OCI-M2 (cell line): ENCODE measurements around the gene PLCB4.

Source experiments
- DNase-seq: peaks from one replicate; lab custom pipeline; 2025; ENCODE audit not compliant: unreplicated experiment; lab: John Stamatoyannopoulos, UW

PLCB4 gene

DNA sequence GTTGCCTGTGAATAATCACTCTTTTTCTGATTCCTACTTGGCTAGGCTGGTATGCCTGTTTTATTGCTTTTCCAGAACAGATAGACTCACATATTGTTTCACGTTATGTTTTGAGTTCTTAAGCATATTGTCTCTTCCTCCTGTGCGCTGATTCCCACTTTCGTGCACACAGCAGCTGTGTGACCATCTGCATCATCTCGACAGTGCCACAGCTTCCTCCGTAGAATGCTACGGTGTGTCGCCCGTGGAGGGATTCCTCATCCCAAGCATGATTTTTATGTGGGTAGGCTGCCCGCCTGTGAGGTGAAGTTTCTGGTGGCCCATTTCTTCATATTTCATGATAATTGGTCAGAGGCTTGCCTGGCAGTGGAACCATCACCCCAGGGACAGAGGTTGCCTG is 31.8 kb downstream of the PLCB4 start:
- no peak for DNase-seq

DNA sequence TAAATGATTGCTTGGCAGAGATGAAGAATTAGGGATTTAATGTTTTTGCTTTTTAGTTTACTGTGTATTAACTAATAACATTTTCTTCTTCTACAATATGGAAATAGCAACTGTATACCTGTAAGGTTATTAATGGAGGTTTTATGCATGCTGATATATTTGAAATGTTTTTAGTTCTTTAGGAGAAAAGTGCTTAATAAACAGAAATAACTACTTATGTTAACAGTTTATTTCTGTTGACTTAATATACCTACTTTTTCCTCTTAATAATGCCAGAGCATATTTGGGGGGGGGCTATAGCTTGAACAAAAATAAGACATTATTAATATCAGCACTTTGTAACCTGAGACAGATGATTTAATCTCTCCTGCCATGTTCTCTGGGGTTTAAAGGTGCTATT is 33.6 kb downstream of the PLCB4 start:
- DNase-seq, result no peak

DNA sequence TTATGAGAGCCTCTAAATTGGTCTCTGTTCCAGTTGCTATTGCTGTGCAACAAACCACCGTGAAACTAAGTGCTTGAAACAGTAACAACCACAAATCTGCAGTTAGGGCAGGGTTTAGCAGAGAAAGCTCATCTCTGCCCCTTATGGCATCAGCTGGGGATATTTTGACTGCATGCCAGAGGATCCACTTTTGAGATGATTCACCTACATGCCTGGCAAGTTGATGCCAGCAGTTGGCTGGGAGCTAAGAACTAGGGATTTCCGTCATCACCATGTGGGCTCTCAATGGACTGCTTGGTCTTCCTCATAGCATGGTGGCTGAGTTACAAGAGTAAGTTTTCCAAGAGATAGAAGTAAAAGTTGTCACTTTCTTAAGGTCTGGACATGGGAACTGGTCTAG is 35.1 kb downstream of the PLCB4 start:
- DNase-seq, result no peak

DNA sequence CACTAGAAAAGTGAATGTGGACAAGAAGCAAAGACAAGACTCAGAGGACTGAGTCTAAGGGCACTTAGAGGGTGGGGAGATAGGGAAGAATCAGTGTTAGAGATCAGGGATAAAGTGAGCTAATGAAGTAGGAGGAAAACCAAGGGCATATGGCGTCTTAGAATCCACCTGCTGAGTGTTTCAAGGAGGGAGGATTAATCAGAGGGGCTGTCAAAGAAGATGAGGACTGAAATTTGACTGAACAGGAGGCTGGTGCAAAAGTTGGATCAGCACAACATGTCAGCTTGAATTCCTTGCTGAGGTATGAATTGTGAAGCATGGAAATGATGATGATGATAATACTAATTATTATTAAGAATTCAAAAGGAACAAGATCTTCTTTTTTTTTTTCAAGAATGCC is 39.4 kb downstream of the PLCB4 start:
- no peak for DNase-seq

DNA sequence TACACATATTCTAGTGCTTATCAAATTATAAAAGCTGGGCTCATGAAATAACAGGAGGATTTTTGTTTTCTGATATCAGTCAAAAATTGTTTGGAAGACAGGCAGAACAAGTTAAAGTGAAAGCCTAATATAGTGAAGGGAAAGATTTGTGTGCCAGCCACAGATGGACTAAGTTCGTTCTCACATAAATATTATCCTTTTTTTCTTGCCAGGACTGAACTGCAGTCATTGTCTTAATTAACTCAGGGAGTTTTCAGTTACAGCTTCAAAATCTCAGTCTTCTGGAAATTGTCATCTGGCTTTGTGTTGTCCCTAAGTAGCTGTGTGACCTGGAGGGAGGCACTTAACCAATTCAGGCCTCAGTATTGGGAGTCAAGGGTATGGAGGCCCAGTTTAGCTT is 40.7 kb downstream of the PLCB4 start:
- DNase-seq, result no peak

DNA sequence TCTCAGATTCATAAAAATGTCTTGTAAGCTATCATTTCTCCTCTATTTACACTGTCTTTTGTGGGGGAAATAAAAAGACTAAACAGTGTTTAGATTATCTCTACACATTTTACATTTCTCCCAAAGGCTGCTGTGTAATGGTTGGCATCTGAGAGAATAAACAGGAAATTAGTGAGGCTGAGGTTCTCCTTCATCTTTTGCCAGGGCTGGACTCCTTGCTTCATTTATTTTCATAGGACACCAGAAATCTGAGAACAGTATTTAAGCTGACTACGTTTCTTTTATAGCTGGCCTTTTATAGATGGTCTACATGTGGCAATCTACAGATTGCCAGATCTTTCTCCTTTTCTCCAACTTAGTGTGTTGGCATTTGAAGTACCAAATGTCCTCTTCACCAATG is 41.5 kb downstream of the PLCB4 start:
- no peak for DNase-seq

DNA sequence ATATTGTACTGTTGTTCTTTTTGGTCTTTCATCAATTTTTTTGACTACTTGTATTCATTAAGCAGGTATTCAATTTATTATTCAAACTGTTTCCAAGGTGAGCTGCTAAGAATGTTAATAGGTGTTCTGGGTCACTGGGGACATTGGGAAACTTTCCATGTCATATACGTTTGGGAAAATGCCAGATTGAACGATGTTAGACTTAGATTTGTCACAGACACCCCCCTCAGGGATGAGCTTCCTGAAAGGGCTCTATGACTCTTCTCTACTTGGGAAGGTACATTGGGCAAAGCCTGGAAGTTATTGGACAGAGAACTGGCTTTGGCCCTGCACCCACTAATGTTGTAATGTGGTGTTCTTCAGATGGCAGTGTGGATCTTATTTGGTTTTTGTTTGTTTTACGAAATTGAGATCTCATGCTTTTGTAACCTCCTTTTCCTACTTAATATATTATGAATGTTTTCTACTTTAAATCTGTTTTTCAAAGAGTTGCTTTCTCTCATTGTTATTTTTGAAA is 42.1 kb downstream of the PLCB4 start:
- no peak for DNase-seq

DNA sequence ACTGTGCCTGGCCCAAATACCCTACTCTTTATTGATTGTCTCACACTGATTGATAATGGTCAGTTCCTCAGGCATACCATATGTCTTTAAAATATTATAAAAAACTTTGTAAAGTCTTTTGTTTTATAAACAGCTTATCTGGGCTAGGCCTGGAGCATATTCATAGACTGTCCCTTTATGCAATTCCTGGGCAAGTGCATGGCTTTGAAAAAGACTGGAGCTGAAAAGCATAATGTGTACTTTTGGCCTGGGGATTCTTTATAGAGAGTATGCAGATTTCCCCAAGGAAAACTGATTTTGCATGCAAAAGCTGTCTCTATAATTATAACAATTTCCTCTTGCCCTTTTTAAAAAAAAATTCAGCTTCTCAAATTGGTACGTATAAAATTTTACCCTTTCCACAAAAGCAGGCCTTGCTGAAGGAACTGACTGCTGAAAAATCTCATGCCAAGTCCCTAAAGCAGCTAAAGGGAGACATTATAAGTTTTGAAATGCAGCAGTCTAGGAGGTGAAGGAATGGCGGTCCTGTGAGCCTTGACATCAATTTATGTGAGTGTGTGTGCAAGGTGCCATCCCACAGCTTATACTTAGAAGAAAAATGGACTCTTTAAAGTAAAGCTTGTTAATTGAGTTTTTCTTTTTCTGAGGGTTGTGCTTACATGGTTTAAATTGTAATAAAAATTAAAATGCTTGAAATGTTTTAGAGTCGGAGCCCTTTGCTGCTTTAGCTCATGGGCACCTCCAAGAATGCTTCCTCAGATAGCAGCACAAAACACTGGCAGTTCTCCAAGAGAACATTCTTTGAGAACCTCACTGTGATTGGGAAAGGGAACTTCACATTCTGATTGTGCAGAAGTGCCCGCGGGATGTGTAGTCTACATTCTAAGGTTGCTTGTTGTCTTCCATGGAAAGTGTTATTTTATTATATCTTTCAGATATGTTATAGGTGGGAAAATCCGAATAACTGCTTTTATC is 43.9 kb downstream of the PLCB4 start:
- DNase-seq, result no peak

DNA sequence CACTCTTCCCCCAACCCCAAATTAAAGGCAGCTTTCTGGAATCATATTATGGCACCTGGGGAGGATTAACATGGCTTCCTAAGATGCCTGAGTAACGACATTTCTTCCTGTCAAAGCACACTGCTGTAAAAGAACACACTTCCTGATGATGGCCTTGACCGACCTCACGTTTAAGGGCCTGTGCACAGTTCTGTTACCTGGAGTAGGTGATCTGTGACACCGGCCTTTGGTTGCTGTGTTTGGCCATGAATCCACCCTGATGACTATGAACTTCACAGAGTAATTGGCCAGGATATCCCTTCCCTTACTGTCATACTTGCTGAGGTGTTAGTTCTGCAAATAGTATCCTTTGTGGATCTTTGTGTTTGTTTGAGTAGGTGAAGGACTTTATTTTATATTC is 45.8 kb downstream of the PLCB4 start:
- DNase-seq, result no peak

DNA sequence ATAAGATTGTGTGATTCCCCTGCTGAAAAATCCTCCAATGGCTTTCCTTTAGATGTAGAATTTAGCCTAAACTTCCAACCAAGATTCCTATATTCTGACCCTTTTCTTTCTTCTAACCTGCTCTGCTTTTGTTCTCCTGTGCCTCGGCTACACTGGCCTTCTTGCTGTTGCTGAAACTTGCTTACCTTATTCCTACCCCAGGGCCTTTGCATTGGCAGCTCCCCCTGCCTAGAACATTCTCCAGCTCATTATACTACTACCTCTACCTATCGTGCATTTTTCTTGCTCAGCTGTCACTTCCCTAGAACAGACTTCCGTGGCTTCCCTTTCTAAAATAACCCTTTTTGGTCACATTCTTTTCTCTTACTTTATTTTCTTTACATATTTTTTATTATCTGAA is 48.7 kb downstream of the PLCB4 start:
- DNase-seq, result no peak

DNA sequence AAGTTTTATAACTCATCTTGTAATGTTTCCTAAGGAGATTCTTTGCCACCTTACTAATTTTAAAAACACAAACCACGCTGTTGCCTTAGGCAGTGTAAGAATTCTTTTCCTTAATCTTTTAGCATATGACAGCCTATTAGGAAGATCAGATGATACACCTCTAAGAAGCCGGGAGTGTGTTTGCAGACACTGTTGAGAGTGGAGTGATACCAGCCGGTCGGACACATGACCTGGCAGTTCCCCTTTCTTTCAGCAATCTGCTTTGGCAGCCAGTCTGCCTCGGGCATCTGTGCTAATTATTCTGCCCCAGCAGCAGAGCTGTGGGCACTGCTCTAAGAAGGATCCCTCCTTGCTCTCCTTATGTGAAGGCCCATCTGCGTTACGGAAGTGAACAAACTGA is 50.9 kb downstream of the PLCB4 start:
- no peak for DNase-seq

DNA sequence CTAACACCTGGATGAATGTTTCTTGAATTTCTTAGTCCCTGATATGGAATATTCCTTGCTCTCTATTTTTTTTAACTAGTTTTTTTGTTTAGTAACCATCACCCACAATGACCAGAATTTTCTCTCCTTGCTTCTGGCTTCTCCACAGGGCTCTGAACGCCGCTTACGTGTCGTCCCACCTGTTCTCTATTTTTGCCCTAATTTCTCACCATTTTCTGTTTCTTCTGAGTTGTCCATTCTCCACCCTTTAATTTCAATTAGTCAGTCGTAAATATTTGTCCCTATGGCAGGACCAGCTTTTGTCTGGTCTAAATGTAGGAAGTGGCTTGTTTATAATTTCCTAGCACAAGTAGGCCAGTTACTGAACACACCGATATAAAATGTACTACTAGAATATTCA is 52.3 kb downstream of the PLCB4 start:
- no peak for DNase-seq

DNA sequence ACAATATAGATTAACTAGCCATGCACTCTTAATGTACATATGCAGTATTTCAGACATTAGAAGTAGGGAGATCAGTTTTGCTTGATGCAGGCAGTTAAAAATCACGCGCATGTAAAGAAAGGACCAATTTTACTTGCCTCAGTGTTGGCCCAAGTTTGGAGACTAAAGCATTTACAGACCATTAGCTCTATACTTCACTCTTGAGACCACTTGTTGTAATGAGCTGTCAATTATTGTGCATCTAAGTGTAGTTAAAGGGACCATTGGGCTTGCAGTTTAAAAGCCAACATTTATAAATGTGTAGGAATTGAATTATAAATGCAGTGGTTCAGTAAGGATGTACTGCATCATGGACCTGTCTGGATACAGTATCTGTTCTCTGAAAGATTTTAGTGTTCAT is 53.7 kb downstream of the PLCB4 start:
- DNase-seq, result no peak

DNA sequence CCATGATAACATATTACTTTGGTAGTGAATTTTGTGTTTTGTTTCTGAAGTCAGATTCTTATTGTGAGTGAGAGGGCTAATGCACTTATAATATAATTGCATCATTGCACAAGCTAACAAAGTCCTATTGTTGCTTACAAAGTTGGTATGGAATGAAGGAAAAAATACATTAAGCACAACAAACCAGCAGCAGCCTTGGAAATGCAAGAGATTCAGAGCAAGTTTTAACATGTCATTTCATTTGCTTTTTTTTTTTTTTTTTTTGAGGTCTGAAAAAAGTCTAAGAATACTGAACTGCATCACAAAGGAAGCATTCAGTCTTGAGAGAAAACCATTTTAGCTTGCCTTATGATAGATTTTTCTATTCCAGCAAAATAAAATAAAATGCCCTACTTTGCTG is 57.6 kb downstream of the PLCB4 start:
- no peak for DNase-seq

DNA sequence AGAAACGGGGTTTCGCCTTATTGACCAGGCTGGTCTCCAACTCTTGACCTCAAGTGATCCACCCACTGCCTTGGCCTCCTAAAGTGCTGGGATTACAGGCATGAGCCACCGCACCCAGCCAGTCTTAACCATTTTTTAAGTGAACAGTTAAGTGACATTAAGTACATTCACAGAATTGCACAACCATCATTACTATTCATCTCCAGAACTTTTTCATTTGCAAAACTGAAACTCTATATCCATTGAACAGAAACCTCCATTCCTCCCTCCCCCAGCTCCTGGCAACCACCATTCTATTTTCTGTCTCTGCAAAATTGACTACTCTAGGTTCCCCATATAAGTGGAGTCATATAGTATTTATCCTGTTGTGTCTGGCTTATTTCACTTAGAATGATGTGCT is 59.7 kb downstream of the PLCB4 start:
- DNase-seq, result no peak

DNA sequence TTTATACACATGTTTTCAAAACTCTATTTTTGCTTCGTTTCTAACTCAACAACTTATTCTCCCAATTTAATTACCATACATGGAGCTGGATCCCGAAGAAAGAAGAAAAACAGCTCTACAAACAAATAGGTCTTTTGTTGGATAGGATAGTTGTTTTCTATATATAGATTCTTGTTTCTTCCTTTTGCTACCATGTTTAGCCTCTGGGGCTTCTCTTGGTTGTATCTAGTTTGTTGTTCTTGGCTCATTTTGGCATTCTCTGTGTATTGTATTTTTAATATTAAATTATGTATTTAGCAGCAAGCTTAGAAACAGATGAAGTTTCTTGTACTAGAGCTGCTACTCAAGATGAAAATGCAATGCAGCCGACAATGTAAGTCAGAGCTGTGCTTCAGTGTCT is 60.9 kb downstream of the PLCB4 start:
- DNase-seq, result no peak

DNA sequence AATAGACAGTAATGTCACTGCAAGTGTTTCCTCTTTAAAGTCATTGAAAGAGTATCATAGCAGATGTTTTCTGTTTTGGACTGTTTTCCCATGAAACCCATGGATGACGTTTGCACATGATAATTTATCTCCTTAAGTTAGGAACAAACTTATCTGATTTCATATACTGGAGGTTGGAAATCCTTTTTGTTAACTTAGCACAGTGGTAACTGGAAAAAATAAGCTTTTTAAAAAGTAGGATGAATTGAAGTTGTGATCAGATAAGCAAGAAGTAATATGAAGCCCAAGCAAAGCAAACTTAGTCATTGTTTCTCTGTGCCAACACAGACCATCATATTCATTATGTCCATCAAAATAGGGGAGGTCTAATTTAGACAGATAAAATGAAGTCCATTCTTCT is 61.6 kb downstream of the PLCB4 start:
- DNase-seq, result no peak

DNA sequence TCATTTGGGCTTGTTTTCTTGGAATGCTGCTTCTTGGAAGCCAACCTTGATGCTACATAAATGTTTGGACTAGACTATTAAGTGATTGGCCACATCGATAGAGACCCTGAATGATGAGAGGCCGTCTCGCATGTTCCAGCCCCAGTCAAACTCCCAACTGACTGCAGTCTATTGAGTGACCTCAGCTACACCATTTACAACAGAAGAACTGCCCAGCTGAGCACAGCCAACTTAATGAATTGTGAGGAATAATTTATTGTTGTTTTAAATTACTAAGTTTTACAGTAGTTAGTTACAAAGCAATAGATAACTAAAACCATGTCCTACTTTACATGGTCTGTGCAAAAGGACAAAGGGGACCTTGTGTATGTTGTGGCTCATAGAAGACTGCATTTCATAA is 63.0 kb downstream of the PLCB4 start:
- DNase-seq, result no peak

DNA sequence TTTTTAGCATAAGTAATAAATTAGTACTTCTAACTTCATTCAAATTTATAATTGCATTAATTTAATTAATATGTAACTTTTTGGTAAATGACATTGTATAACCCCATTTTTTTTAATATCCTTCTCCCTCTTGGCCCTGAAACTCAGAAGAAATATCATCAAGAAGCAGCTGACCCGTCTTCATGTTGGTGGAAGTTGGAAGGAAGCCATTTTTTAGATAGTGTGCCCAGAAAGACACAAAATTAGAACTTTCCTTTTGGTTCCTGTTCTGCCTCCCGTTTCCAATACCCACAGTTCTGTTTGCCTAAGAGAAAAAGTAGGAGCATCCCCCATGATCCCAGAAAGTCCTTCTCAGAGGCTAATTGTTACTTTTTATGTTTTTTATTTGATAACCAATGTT is 65.5 kb downstream of the PLCB4 start:
- DNase-seq, result no peak

DNA sequence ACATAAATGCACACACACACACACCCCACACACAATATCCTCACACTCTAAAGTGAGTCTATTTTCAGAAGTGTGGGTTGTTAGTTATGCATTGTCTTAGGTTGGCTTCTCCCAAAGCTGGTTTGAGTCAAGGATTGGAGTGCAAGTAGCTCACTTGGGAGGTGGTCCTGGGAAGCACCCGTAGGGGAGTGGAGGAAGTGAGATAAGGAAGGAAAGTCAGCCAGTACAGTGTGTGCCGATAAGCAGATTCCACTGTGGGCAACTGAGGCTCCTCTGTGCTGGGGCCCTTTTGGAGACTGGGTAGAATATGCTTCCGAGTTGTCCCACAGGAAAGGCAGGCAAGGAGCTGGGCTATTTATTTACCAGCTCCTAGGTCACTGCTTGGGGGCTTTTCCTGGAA is 67.2 kb downstream of the PLCB4 start:
- peak; percentile 88 for DNase-seq

DNA sequence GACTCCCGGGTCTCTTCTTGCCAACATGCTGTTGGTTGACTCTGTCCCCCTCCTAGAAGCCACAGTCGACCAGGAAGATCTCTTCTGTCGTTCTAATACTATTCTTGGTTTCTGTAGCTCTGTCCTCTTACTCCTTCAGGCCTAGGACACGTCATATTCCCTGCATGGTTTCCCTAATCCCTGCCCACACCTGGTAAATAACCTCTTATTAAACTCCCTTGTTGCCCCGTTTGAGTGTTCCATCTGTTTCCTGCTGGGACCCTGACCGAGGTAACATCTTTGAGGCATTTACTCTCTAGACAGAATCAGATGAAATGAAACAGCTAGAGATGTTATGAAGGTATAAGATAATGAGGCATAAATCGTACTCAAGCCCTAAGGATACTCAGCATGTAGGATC is 68.1 kb downstream of the PLCB4 start:
- no peak for DNase-seq

DNA sequence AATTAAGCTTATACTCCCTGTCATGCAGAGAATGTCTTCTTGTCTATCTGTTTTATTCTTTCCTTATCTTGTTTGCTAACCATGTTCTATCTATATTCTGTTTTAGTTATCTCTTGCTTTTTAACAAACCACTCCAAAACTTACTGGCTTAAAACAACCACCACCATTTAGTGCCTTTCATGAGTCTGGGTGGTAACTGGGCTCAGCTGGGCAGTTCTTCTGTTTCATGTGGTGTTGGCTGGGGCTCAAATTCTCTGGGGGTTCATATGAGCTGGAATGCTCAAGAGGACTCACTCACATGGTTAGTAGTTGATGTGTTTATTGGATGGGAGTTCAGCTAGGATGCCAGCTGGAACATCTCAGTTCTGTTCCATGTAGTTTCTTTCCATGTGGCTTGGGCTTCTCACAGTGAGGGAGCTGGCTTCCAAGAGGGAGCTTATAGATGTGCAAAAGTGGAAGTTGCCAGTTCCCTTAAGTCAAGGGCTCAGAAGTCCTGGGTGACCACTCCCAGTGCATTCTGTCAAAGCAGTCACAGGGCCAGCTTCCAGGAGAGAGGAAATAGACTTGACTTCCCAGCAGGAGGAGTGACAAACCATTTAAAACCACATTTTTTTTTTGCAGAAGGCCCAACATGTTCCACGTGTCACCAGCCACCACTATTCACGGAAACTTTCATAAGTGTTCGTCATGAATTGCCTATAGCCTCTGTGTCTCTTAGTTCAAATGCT is 70.4 kb downstream of the PLCB4 start:
- no peak for DNase-seq
